GM12873 (cell line): Measurements from ENCODE around the gene AGPAT2.

ENCODE experiments used
- CTCF ChIP-seq: IDR thresholded peaks from 2 replicates; pipeline ENCODE4 v1.5.1; 2012; ENCODE audit warnings: low read depth, mild to moderate bottlenecking, moderate library complexity, low read length, control low read depth; ENCODE audit not compliant: insufficient read depth; ENCODE audit errors: missing control alignments

The AGPAT2 gene

GRCh38 chr9:136664000-136664915, 23.0 kb downstream of the AGPAT2 start:
- TF ChIP-seq CTCF: no peak

GRCh38 chr9:136662656-136663581, 24.3 kb downstream of the AGPAT2 start, which contains the start of gene EGFL7:
TSS of gene EGFL7 (plus strand) at chr9:136662916. CDS start at chr9:136668283, 5,367 bp downstream.
- TF ChIP-seq CTCF: no peak

- no peak for TF ChIP-seq CTCF
These were observed 25.0 kb downstream of the AGPAT2 start for GRCh38 chr9:136662326-136662655.

- TF ChIP-seq CTCF: no peak
These were observed 25.5 kb downstream of the AGPAT2 start for GRCh38 chr9:136661641-136662325.

GRCh38 chr9:136660971-136661550, 26.2 kb downstream of the AGPAT2 start:
- no peak for TF ChIP-seq CTCF

- no peak for TF ChIP-seq CTCF
These were observed 27.1 kb downstream of the AGPAT2 start for GRCh38 chr9:136659861-136660784.
